Activated CD4-positive, alpha-beta T cell treated with anti-CD3 and anti-CD28 coated beads, Interleukin-2, amount 50 U/mL, for 1 hour (primary cell): ENCODE measurements around the gene HUNK.
"Not testable (repeated sequence)": the region's sequence is repeated elsewhere in the genome, so short reads cannot be mapped to it uniquely, and the experiment has no call there.

Experiments
- DNase-seq: peaks from one replicate; pipeline ENCODE4 v3.0.0-alpha.2; 2020

HUNK gene

GRCh38 chr21:31924548-31924947 is 51.7 kb downstream of the HUNK start:
- no peak for DNase-seq

- no peak for DNase-seq
Observed at GRCh38 chr21:31926498-31926897, 53.7 kb downstream of the HUNK start.

- DNase-seq, result no peak
Observed at GRCh38 chr21:31927689-31928353, 55.0 kb downstream of the HUNK start.

- DNase-seq, result no peak
Observed at GRCh38 chr21:31928656-31929055, 55.8 kb downstream of the HUNK start.

- no peak for DNase-seq
Observed at GRCh38 chr21:31929548-31929947, 56.7 kb downstream of the HUNK start.

- DNase-seq, result no peak
Observed at GRCh38 chr21:31930001-31930400, 57.2 kb downstream of the HUNK start.

- no peak for DNase-seq
Observed at GRCh38 chr21:31931644-31932469, 59.0 kb downstream of the HUNK start.

- DNase-seq, result no peak
Observed at GRCh38 chr21:31932470-31932764, 59.6 kb downstream of the HUNK start.

- DNase-seq, result no peak
Observed at GRCh38 chr21:31937303-31937702, 64.5 kb downstream of the HUNK start.

- DNase-seq, result no peak
Observed at GRCh38 chr21:31938330-31939301, 65.8 kb downstream of the HUNK start.

- DNase-seq, result no peak
Observed at GRCh38 chr21:31941694-31942093, 68.9 kb downstream of the HUNK start.

GRCh38 chr21:31943561-31943960 is 70.7 kb downstream of the HUNK start:
- no peak for DNase-seq

GRCh38 chr21:31945141-31945540 is 72.3 kb downstream of the HUNK start:
- DNase-seq, result no peak

GRCh38 chr21:31945546-31945945 is 72.7 kb downstream of the HUNK start:
- no peak for DNase-seq

- no peak for DNase-seq
Observed at GRCh38 chr21:31946231-31946630, 73.4 kb downstream of the HUNK start.

GRCh38 chr21:31946876-31947550 is 74.2 kb downstream of the HUNK start:
- DNase-seq, result not testable (repeated sequence)

GRCh38 chr21:31948676-31949075 is 75.9 kb downstream of the HUNK start:
- DNase-seq, result no peak

- no peak for DNase-seq
Observed at GRCh38 chr21:31952828-31953227, 80.0 kb downstream of the HUNK start.

GRCh38 chr21:31957631-31958030 is 84.8 kb downstream of the HUNK start:
- DNase-seq, result no peak

GRCh38 chr21:31959881-31960280 is 87.1 kb downstream of the HUNK start:
- no peak for DNase-seq

GRCh38 chr21:31961027-31961426 is 88.2 kb downstream of the HUNK start:
- DNase-seq, result no peak

GRCh38 chr21:31961704-31962103 is 88.9 kb downstream of the HUNK start:
- DNase-seq, result no peak

- no peak for DNase-seq
Observed at GRCh38 chr21:31964692-31965091, 91.9 kb downstream of the HUNK start.
